ENCODE results near the gene SLC9A8. TPM values are rescaled to one million over a fixed set of nuclear protein-coding genes. Genes with fewer than 3 reads are reported as not detected.

Gene SLC9A8
- total RNA-seq, 1 experiment from 2014 or later: 6.7 TPM

DNA sequence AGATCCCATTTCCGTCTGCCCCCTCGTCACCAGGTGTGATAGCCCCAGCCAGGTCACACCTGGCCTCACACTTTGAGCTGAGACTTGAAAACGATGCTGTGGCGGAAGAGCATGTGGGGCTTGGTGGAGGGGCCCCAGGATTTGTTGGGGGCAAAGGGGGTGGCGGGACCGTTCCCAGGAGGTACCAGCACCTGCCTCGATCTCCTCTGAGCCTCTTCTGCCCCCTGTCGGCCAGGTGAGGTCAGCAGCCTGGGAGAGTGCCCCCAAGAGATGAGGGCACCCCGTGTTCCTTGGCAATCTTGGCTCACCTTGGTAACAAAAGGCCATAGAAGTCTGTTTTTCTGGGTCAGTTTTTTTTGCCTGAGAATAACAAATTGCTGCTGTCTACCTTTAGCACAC is 77.3 kb downstream of the SLC9A8 start:
- H3K9me3 ChIP-seq (ENCODE audit: control insufficient read depth in 1 of 2, insufficient read depth in 1 of 2, low read depth in 1 of 2, low read length in 2 of 2): no peaks in the 10 kb centered on the region
- ATAC-seq (no peak), DNase-seq (ENCODE audit: low read depth, low spot score) (no peak)
- no peaks in the 10 kb centered on the region for H3K36me3 ChIP-seq (ENCODE audit: control insufficient read depth in 1 of 2, insufficient read depth in 2 of 2, low read length in 2 of 2)
- no peak overlapping the region for H2AFZ ChIP-seq (ENCODE audit: low read depth, low read length, poor library complexity, severe bottlenecking)
- intact Hi-C loops (cut with micrococcal nuclease): loop anchor here (5.0 kb wide), 2 partner anchors 182 to 348 kb away; no protein-coding TSS in a partner anchor
- TF ChIP-seq CBX3 (IDR thresholded peaks at IDR 0.05; ENCODE audit: low read depth) (no peak), TCF7L2 (IDR thresholded peaks at IDR 0.05; ENCODE audit: borderline replicate concordance, extremely low read depth, insufficient read depth, insufficient read length) (no peak), SRF (IDR thresholded peaks at IDR 0.05; ENCODE audit: low read depth) (no peak), ELF1 (IDR thresholded peaks at IDR 0.05; ENCODE audit: borderline replicate concordance, low read depth) (no peak), RAD21 (IDR thresholded peaks at IDR 0.05; ENCODE audit: low read depth) (peak; percentile 42), SP1 (IDR thresholded peaks at IDR 0.05; ENCODE audit: low read depth) (no peak), ZNF274 (IDR thresholded peaks at IDR 0.05; ENCODE audit: low read depth, low read length) (no peak), CEBPB (IDR thresholded peaks at IDR 0.05; ENCODE audit: low read depth) (no peak), SIN3A (IDR thresholded peaks at IDR 0.05; ENCODE audit: low read depth) (no peak), EZH2phosphoT487 (IDR thresholded peaks at IDR 0.05; ENCODE audit: borderline replicate concordance) (no peak), FOSL1 (IDR thresholded peaks at IDR 0.05; ENCODE audit: low read depth) (no peak), ZFX (IDR thresholded peaks at IDR 0.05) (no peak)
- TF ChIP-seq, protein P1, sequence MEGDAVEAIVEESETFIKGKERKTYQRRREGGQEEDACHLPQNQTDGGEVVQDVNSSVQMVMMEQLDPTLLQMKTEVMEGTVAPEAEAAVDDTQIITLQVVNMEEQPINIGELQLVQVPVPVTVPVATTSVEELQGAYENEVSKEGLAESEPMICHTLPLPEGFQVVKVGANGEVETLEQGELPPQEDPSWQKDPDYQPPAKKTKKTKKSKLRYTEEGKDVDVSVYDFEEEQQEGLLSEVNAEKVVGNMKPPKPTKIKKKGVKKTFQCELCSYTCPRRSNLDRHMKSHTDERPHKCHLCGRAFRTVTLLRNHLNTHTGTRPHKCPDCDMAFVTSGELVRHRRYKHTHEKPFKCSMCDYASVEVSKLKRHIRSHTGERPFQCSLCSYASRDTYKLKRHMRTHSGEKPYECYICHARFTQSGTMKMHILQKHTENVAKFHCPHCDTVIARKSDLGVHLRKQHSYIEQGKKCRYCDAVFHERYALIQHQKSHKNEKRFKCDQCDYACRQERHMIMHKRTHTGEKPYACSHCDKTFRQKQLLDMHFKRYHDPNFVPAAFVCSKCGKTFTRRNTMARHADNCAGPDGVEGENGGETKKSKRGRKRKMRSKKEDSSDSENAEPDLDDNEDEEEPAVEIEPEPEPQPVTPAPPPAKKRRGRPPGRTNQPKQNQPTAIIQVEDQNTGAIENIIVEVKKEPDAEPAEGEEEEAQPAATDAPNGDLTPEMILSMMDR (IDR thresholded peaks at IDR 0.05 in 2 of 3, conservative IDR thresholded peaks at IDR 0.05 in 1 of 3; ENCODE audit: borderline replicate concordance in 1 of 3, insufficient read depth in 1 of 3, low read depth in 2 of 3, low read length in 2 of 3): peak; percentile 43 to 56 (median 51); a peak in 5 of 6 replicates
- TF ChIP-seq, protein P2, sequence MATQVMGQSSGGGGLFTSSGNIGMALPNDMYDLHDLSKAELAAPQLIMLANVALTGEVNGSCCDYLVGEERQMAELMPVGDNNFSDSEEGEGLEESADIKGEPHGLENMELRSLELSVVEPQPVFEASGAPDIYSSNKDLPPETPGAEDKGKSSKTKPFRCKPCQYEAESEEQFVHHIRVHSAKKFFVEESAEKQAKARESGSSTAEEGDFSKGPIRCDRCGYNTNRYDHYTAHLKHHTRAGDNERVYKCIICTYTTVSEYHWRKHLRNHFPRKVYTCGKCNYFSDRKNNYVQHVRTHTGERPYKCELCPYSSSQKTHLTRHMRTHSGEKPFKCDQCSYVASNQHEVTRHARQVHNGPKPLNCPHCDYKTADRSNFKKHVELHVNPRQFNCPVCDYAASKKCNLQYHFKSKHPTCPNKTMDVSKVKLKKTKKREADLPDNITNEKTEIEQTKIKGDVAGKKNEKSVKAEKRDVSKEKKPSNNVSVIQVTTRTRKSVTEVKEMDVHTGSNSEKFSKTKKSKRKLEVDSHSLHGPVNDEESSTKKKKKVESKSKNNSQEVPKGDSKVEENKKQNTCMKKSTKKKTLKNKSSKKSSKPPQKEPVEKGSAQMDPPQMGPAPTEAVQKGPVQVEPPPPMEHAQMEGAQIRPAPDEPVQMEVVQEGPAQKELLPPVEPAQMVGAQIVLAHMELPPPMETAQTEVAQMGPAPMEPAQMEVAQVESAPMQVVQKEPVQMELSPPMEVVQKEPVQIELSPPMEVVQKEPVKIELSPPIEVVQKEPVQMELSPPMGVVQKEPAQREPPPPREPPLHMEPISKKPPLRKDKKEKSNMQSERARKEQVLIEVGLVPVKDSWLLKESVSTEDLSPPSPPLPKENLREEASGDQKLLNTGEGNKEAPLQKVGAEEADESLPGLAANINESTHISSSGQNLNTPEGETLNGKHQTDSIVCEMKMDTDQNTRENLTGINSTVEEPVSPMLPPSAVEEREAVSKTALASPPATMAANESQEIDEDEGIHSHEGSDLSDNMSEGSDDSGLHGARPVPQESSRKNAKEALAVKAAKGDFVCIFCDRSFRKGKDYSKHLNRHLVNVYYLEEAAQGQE (IDR thresholded peaks at IDR 0.05; ENCODE audit: low read depth): no peak
- TF ChIP-seq, protein P3, sequence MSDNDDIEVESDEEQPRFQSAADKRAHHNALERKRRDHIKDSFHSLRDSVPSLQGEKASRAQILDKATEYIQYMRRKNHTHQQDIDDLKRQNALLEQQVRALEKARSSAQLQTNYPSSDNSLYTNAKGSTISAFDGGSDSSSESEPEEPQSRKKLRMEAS (IDR thresholded peaks at IDR 0.05): no peak
- no peaks in the 10 kb centered on the region for H3K79me2 ChIP-seq (ENCODE audit: insufficient read depth, low read length)
- H3K4me1 ChIP-seq (ENCODE audit: control insufficient read depth in 1 of 2, insufficient read depth in 2 of 2, low read length in 2 of 2): peaks cover 0 to 5% of the 10 kb centered on the region in 2 experiments; a peak in 1 of 4 replicates
- ChIA-PET CTCF (interaction anchor here (1.6 to 5.5 kb wide), 2 partner anchors 181 to 280 kb away, joined by 4 to 43 read pairs; no protein-coding TSS in a partner anchor), RAD21 (ENCODE audit: low non-redundant PET in 1 of 2, low total read pairs in 2 of 2, uncharacterized antibody in 2 of 2, unreplicated experiment in 2 of 2) (no interaction called here), POLR2A (no interaction called here)
- no peaks in the 10 kb centered on the region for H4K20me1 ChIP-seq (ENCODE audit: insufficient read depth)
- H3K9me2 ChIP-seq (ENCODE audit: insufficient read depth): no peaks in the 10 kb centered on the region
- no peak overlapping the region for H3K9ac ChIP-seq (ENCODE audit: low read length)
- BruUV-seq (replicated peaks): no TSS peak
- H3K27ac ChIP-seq (ENCODE audit: low read depth, low read length): no peak overlapping the region
- no peaks in the 10 kb centered on the region for H3K27me3 ChIP-seq (ENCODE audit: insufficient read depth, low read length)
- no peak overlapping the region for H3K4me2 ChIP-seq (ENCODE audit: low read length)
- H3K4me3 ChIP-seq (replicated peaks in 1 of 2; ENCODE audit: low read depth in 1 of 2, low read length in 2 of 2): no peak overlapping the region
